8988T (cell line): Measurements from ENCODE around the gene DPEP1.
A peak's percentile ranks its signal among the peaks of the same experiment; 100 is the strongest.
"Not testable (repeated sequence)": the region's sequence is repeated elsewhere in the genome, so short reads cannot be mapped to it uniquely, and the experiment has no call there.

ENCODE experiments used
- DNase-seq: peaks from one replicate; pipeline ENCODE4 v3.0.0; 2011

The DPEP1 gene

GRCh38 chr16:89613231-89613953, at the start of gene DPEP1:
Gene DPEP1 (plus strand): TSS chr16:89613642. CDS start chr16:89630411, 16,769 bp downstream.
- no peak for DNase-seq

GRCh38 chr16:89564476-89565255, 48.8 kb upstream of the DPEP1 start:
- DNase-seq = no peak

GRCh38 chr16:89565256-89565505, 48.3 kb upstream of the DPEP1 start:
- peak; percentile 89 for DNase-seq

- peak; percentile 93 for DNase-seq
Observed at GRCh38 chr16:89565506-89566372, 47.7 kb upstream of the DPEP1 start.

GRCh38 chr16:89567656-89568594, 45.5 kb upstream of the DPEP1 start:
- DNase-seq = no peak

GRCh38 chr16:89569506-89570341, 43.7 kb upstream of the DPEP1 start:
- no peak for DNase-seq

- no peak for DNase-seq
Observed at GRCh38 chr16:89570342-89570923, 43.0 kb upstream of the DPEP1 start.

- DNase-seq = not testable (repeated sequence)
Observed at GRCh38 chr16:89570983-89571598, 42.4 kb upstream of the DPEP1 start.

GRCh38 chr16:89571636-89572035, 41.8 kb upstream of the DPEP1 start:
- DNase-seq = no peak

- no peak for DNase-seq
Observed at GRCh38 chr16:89572073-89572484, 41.4 kb upstream of the DPEP1 start.

GRCh38 chr16:89572485-89573205, 40.8 kb upstream of the DPEP1 start:
- DNase-seq = no peak

- DNase-seq = no peak
Observed at GRCh38 chr16:89573826-89574680, 39.4 kb upstream of the DPEP1 start.

- peak; percentile 99 for DNase-seq
Observed at GRCh38 chr16:89574681-89575246, 38.7 kb upstream of the DPEP1 start.

GRCh38 chr16:89575247-89576152, 37.9 kb upstream of the DPEP1 start, which contains the start of gene CPNE7:
Gene CPNE7 (plus strand): TSS chr16:89575758. CDS start chr16:89575898, 140 bp downstream.
- peak; percentile 95 for DNase-seq

- DNase-seq = no peak
Observed at GRCh38 chr16:89576153-89577054, 37.0 kb upstream of the DPEP1 start.
